NCI-H446 (cell line): ENCODE results near the gene RAB4A.
"Not testable (repeated sequence)": the region's sequence is repeated elsewhere in the genome, so short reads cannot be mapped to it uniquely, and the experiment has no call there.

Source experiments
- DNase-seq, 2 experiments: peaks; one replicate each; lab custom pipeline; 2025; lab: John Stamatoyannopoulos, UW

RAB4A gene

GRCh38 chr1:229272164-229273158 is 1.6 kb downstream of the RAB4A start:
- peak; percentile 23 to 54 for DNase-seq

GRCh38 chr1:229273507-229274232 is 2.8 kb downstream of the RAB4A start:
- no peak for DNase-seq

GRCh38 chr1:229275005-229275404 is 4.1 kb downstream of the RAB4A start:
- no peak for DNase-seq

GRCh38 chr1:229278120-229278741 is 7.3 kb downstream of the RAB4A start:
- no peak for DNase-seq

GRCh38 chr1:229279242-229279641 is 8.3 kb downstream of the RAB4A start:
- DNase-seq: no peak

- no peak for DNase-seq
These were observed 9.3 kb downstream of the RAB4A start for GRCh38 chr1:229280037-229280828.

GRCh38 chr1:229280921-229281320 is 10.0 kb downstream of the RAB4A start:
- no peak for DNase-seq

GRCh38 chr1:229281339-229281926 is 10.5 kb downstream of the RAB4A start:
- DNase-seq: no peak

- DNase-seq: no peak
These were observed 11.4 kb downstream of the RAB4A start for GRCh38 chr1:229282295-229282823.

- no peak for DNase-seq
These were observed 12.3 kb downstream of the RAB4A start for GRCh38 chr1:229283183-229283611.

- no peak for DNase-seq
These were observed 14.0 kb downstream of the RAB4A start for GRCh38 chr1:229284887-229285286.

GRCh38 chr1:229285440-229285839 is 14.5 kb downstream of the RAB4A start:
- DNase-seq: no peak

GRCh38 chr1:229286099-229286766 is 15.3 kb downstream of the RAB4A start:
- DNase-seq: no peak

- DNase-seq: no peak
These were observed 16.4 kb downstream of the RAB4A start for GRCh38 chr1:229287267-229287666.

- no peak for DNase-seq
These were observed 17.6 kb downstream of the RAB4A start for GRCh38 chr1:229288516-229288915.

GRCh38 chr1:229291686-229292085 is 20.8 kb downstream of the RAB4A start:
- DNase-seq: not testable (repeated sequence)

GRCh38 chr1:229293528-229294204 is 22.8 kb downstream of the RAB4A start:
- no peak for DNase-seq

- no peak for DNase-seq
These were observed 24.8 kb downstream of the RAB4A start for GRCh38 chr1:229295745-229296144.

GRCh38 chr1:229296541-229296941 is 25.6 kb downstream of the RAB4A start:
- no peak for DNase-seq

- DNase-seq: no peak
These were observed 26.8 kb downstream of the RAB4A start for GRCh38 chr1:229297746-229298145.
